Natural killer cell treated with Interleukin-12 subunit alpha and Interleukin-12 subunit beta and Interleukin-15 and Interleukin-18, amount 100 ng/mL, for 72 hours (primary cell): ENCODE measurements around the gene NCAPD2. TPM values are rescaled to one million over a fixed set of nuclear protein-coding genes. Genes with fewer than 3 reads are reported as not detected.
"Not testable (repeated sequence)": the region's sequence is repeated elsewhere in the genome, so short reads cannot be mapped to it uniquely, and the experiment has no call there.

Source experiments
- ATAC-seq, 2 donors: fragments of 150-1000 bp; cut with Tn5 transposase in 1 of 2; sonication (Bioruptor Pico), chemical (Tn5 transposase) in 1 of 2; 2 replicates each; pipeline ENCODE4 v1.10.0; 2021
- DNase-seq: peaks from one replicate; pipeline ENCODE4 v3.0.0; 2022; ENCODE audit warnings: low spot score
- H3K27ac Mint-ChIP-seq, 2 donors: 1 replicate in 1 of 2; 2 replicates in 1 of 2; pipeline ENCODE4 v1.8.0; 2022; ENCODE audit warnings: mixed read lengths in 2 of 2, mild to moderate bottlenecking in 1 of 2, moderate library complexity in 1 of 2
- H3K27me3 Mint-ChIP-seq, 2 donors: 1 replicate in 1 of 2; 2 replicates in 1 of 2; pipeline ENCODE4 v1.8.0; 2022; ENCODE audit warnings: mixed read lengths in 2 of 2
- H3K36me3 Mint-ChIP-seq: one replicate; pipeline ENCODE4 v1.8.0; 2022; ENCODE audit warnings: mixed read lengths
- H3K4me1 Mint-ChIP-seq, 2 donors: 1 replicate in 1 of 2; 2 replicates in 1 of 2; pipeline ENCODE4 v1.8.0; 2022; ENCODE audit warnings: low read depth in 2 of 2, mixed read lengths in 2 of 2, mild to moderate bottlenecking in 1 of 2
- H3K4me3 Mint-ChIP-seq: one replicate; pipeline ENCODE4 v1.8.0; 2022; ENCODE audit warnings: mixed read lengths
- H3K9me3 Mint-ChIP-seq: 2 replicates; pipeline ENCODE4 v1.8.0; 2022; ENCODE audit warnings: mixed read lengths
- total RNA-seq, 2 donors: library from RNA; stranded (reverse); gene quantifications; one replicate each; pipeline ENCODE4 v1.2.3, GENCODE V29; 2022

NCAPD2 gene
- total RNA-seq, 2 donors from 2014 or later, result 73.4 to 131 TPM

DNA sequence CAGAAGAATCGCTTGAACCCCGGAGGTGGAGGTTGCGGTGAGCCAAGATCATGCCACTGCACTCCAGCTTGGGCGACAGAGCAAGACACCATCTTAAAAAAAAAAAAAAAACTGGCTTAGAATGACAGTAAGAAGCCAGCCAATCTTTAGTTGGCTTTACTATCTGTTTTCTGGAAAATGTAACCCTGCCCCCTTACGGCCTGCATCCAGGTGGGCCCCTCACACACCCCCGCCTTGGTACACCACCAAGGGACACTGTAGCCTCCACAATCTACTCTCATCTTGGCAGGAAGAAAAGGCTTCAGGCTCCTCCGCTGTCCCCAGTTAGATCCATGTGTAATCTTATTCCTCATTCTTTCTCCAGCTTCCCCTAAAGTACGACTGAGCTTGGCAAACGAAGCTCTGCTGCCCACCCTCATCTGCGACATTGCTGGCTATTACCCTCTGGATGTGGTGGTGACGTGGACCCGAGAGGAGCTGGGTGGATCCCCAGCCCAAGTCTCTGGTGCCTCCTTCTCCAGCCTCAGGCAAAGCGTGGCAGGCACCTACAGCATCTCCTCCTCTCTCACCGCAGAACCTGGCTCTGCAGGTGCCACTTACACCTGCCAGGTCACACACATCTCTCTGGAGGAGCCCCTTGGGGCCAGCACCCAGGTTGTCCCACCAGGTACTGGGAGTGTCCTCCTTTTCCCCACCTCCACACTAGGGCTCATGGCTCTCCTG lies 35.5 kb upstream of the NCAPD2 start:
- Mint-ChIP-seq H3K4me1 (peaks cover 42 to 52% of the 10 kb centered on the region in 2 donors), H3K27ac (peak overlapping the region; percentile 34 to 43), H3K27me3 (no peaks in the 10 kb centered on the region), H3K9me3 (no peaks in the 10 kb centered on the region), H3K4me3 (no peak overlapping the region), H3K36me3 (peaks cover 39% of the 10 kb centered on the region)
- no peak for DNase-seq
- no peak for ATAC-seq

DNA sequence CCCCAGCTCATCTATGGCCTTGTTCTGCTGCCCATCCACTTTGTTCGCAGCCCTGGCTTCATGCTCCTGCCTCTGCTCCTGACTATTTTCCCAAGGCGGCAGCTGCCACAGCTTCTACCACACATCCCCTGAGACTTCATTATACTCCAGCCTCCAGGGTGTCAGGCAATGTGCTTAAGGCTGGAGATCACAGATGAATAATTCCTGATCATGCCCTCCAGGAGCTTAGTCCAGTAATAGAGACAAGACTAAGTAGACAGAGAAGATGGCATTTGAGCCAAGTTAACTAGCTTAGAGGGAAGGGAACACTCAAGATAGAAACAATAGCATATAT lies 34.9 kb upstream of the NCAPD2 start:
- ATAC-seq (no peak), DNase-seq (no peak)
- Mint-ChIP-seq H3K4me3 (no peak overlapping the region), H3K4me1 (peaks cover 45 to 53% of the 10 kb centered on the region in 2 donors), H3K36me3 (peaks cover 39% of the 10 kb centered on the region), H3K27me3 (no peaks in the 10 kb centered on the region), H3K9me3 (no peaks in the 10 kb centered on the region), H3K27ac (peak overlapping the region; percentile 34 to 43)

DNA sequence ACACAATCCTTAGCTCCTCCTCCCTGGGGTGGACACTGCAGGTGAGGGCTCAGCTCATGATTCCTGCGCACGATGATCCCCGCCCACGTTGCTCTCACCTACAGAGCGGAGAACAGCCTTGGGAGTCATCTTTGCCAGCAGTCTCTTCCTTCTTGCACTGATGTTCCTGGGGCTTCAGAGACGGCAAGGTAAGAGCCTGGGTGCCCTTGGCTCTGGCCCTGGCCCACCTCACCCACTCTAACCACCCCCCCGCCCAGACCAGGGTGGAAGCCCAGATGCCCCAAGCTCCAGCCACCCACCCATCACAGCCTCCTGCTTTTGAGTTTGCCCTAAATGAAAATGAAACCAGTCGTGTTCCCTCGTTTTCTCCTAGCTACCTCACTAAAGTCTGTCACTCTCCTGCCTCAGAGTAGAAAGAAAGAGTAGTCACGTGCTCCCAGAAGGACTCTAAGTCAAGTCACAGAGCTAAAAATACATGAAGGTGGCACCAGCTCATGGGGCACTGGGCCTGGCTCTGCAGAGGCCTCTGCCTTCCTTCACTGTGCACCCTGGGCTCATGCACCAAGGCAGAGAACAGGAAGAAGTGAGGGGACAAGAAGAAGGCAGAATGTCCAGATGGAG lies 33.0 kb upstream of the NCAPD2 start:
- Mint-ChIP-seq H3K4me1 (peaks cover 58 to 62% of the 10 kb centered on the region in 2 donors), H3K36me3 (peaks cover 45% of the 10 kb centered on the region), H3K4me3 (peak overlapping the region; percentile 84), H3K27ac (peak overlapping the region; percentile 97), H3K27me3 (no peaks in the 10 kb centered on the region), H3K9me3 (no peaks in the 10 kb centered on the region)
- DNase-seq (no peak), ATAC-seq (peak; percentile 2 to 12)

DNA sequence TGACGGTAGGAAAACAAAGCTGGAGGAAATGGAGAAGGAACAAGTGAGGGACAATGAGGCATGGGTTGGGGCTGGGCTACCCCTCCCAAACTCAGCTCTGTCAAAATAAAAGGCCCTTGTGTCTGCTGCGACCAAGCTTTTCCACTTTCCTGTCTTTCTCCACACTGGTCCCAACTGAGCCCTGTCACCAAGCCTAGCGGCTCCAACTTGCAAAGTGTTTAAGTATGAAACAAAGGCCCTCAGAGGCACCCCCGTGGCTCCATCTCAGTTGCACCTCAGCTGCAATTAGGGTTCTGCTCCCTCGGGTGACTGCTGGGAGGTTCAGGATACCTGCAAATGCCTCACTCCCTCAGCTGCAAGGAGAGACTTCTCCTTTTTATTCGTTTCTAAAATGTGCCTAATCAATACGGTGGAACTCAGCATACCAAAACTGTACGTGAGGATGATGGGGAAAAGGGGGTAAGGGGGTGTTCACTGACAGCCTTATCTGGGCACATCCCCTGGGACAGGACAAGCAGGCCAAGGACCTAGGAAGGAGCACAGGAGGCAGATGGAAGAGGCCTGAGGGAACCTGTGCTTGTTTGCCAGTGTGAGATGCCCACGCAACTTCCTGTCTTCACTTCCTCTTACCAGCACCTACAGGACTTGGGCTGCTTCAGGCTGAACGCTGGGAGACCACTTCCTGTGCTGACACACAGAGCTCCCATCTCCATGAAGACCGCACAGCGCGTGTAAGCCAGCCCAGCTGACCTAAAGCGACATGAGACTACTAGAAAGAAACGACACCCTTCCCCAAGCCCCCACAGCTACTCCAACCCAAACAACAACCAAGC lies 32.3 kb upstream of the NCAPD2 start:
- ATAC-seq (peak; percentile 95 to 97), DNase-seq (peak; percentile 92)
- Mint-ChIP-seq H3K27me3 (no peaks in the 10 kb centered on the region), H3K9me3 (no peaks in the 10 kb centered on the region), H3K36me3 (peaks cover 45% of the 10 kb centered on the region), H3K4me3 (peak overlapping the region; percentile 84), H3K4me1 (peaks cover 64 to 69% of the 10 kb centered on the region in 2 donors), H3K27ac (peak overlapping the region; percentile 97)

DNA sequence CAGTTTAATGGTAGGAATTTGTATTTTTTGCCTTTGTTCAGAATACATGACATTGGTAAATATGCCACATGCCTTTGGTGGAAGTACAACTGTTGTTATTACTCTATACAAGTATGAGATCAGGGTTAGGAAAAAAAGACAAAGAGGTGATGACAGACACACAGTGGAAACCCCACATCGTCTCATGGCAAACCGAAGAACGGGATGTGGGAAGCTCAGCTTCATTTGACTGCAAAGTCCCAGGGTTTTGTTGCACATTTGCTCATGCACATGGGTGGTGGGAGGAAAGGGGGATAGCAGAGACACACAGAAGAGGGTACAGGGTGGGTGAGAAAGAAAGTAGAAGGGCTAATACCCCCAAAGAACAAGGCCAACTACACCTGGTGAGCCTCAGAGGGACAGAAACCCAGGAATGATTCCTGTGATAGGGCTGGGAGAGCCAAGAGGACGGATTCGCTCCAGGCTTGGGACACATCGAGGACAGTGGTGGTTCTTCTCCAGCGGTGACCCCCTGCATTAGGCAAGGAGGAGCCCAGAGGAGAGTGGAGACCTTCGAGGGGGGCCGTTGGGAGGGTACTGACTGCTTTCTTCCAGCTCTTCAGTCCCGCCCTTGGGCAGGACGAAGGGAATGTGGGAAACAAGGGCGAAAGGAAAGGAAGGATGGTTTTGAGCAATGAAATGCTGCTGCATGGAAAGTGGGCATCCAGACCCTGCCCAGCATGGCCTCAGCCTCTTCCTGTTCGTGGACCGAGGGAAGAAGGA lies 31.5 kb upstream of the NCAPD2 start:
- Mint-ChIP-seq H3K27ac (peak overlapping the region; percentile 97), H3K36me3 (peaks cover 45% of the 10 kb centered on the region)
- no peak for DNase-seq

DNA sequence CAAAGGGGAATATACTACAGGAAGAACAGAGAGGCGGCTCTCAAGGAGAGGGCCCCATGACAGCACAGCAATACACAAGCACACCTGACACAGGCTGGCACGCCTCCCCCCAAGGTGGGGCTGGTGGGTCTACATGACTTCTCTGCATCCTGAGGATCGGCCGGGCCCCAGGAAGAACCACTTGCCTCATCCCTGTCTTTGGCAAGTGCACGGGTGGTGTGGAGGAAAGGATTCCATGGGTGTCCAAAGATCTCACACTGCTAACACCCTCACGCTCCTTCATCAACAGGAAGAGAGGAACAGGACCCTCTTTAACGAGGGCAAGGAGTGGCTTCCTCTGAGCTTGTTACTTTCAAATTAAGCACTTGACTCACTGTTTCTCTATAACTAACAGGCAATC lies 30.7 kb upstream of the NCAPD2 start:
- Mint-ChIP-seq H3K4me3 (peak overlapping the region; percentile 84), H3K36me3 (peaks cover 45% of the 10 kb centered on the region), H3K9me3 (no peaks in the 10 kb centered on the region), H3K27me3 (no peaks in the 10 kb centered on the region), H3K4me1 (peaks cover 77 to 81% of the 10 kb centered on the region in 2 donors), H3K27ac (peak overlapping the region; percentile 97)
- ATAC-seq (no peak), DNase-seq (no peak)

More for the DNA sequence above, 31.5 kb upstream of the NCAPD2 start:
- Mint-ChIP-seq H3K27me3 (no peaks in the 10 kb centered on the region), H3K4me1 (peaks cover 71 to 77% of the 10 kb centered on the region in 2 donors), H3K9me3 (no peaks in the 10 kb centered on the region), H3K4me3 (peak overlapping the region; percentile 84)
- peak; percentile 59 to 71 for ATAC-seq

DNA sequence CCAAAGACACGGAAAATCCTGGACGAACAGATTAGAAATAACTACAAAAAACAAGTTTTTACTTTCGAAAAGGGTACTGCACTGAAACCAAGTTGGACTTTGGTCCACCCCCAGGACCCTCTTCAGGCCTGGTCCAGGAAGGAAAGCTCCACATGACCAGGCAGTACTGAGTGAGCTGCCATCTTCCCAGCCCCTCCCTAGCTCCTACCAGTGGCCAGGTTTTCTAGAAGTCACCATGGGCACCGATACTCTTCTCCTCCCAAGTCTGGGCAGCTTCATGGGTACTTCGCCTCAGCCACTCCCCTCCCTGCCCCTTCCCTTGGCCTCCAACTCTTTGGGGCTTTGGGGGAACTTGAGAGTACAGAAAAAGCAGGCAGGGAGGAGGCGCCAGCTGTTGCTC lies 30.0 kb upstream of the NCAPD2 start:
- H3K4me3 Mint-ChIP-seq, result peak overlapping the region; percentile 84
- ATAC-seq, result no peak

DNA sequence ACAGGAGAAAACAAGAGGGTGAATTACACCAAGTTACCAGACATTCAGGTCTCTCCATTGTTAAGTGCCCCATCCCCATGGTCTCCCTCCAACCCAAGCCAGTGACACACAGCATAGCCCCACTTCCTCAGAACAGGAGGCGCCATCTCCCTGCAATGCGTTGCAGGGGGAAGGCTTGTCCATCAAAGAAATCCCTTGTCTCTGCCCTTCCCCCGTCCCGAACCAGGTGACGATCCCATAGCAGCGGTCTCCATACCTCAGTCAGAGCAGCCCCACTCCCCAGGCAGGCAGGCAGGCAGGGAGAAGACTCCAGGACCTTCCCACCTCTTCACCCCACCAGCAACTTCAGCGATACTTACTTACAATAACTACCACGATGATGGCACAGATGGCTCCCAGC lies 29.4 kb upstream of the NCAPD2 start:
- peaks cover 33% of the 10 kb centered on the region for H3K36me3 Mint-ChIP-seq
- H3K27me3 Mint-ChIP-seq, result no peaks in the 10 kb centered on the region
- peaks cover 82 to 83% of the 10 kb centered on the region in 2 donors for H3K4me1 Mint-ChIP-seq
- peak overlapping the region; percentile 37 for H3K4me3 Mint-ChIP-seq
- ATAC-seq (no peak), DNase-seq (no peak)
- peak overlapping the region; percentile 97 for H3K27ac Mint-ChIP-seq
- H3K9me3 Mint-ChIP-seq, result no peaks in the 10 kb centered on the region

More for the DNA sequence above, 30.0 kb upstream of the NCAPD2 start:
- DNase-seq, result no peak
- peak overlapping the region; percentile 97 for H3K27ac Mint-ChIP-seq
- H3K4me1 Mint-ChIP-seq, result peaks cover 78 to 83% of the 10 kb centered on the region in 2 donors
- peaks cover 39% of the 10 kb centered on the region for H3K36me3 Mint-ChIP-seq
- no peaks in the 10 kb centered on the region for H3K9me3 Mint-ChIP-seq
- H3K27me3 Mint-ChIP-seq, result no peaks in the 10 kb centered on the region

DNA sequence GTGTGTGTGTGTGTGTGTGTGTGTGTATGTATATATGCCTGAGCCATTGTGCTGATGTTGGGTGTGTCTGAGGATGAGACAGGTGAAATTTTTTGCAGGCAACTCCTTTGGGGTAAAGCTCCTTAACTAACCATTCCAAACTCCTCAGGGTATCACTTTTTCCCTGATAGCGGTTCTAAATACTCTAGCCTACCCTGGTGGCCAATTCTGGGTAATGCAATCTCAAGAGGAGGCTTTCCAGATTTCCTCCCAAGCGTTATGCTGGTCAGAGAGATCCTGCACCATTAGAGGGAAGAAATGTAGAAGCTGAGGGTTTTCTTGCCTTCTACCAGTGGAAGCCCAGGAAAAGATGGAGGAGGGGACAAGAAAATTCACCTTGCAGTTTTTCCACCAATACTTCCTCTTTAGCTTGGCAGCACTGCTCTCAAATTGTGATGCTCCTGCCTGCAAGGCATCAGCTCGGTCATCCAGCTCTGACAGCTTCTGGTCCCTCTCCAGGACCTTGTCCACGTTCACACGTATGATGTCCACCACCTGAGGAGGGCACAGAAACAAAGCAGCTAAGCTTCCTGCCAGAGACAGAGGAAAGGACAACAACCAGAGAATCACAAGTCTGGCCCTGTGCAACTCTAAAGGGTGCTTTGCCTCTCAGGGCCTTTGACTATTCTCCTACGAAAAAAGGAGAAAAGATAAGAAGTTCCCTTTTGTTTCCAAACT lies 28.3 kb upstream of the NCAPD2 start:
- no peak for DNase-seq
- Mint-ChIP-seq H3K27me3 (no peaks in the 10 kb centered on the region), H3K36me3 (peaks cover 32% of the 10 kb centered on the region), H3K4me3 (peak overlapping the region; percentile 13), H3K27ac (peak overlapping the region; percentile 97), H3K4me1 (peaks cover 84 to 85% of the 10 kb centered on the region in 2 donors), H3K9me3 (no peaks in the 10 kb centered on the region)
- ATAC-seq, result no peak

DNA sequence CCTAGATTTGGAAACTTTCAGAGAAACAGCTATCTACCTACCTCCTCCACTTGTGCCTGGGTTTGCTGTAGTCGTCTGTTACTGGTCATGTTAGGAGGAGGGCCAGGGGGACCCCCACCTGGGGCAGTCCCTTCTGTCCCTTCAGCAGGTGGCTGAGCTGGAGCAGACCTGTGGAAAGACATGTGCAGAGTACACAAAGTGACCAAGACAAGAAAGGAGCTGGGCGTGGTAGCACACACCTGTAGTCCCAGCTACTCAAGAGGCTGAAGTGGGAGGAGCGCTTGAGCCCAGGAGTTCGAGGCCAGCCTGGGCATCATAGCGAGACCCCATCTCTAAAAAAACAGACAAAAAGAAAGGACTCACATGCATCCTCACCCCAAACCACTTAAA lies 27.7 kb upstream of the NCAPD2 start:
- ATAC-seq, result no peak
- DNase-seq, result no peak
- peaks cover 27% of the 10 kb centered on the region for H3K36me3 Mint-ChIP-seq
- no peaks in the 10 kb centered on the region for H3K27me3 Mint-ChIP-seq
- peak overlapping the region; percentile 97 for H3K27ac Mint-ChIP-seq
- no peaks in the 10 kb centered on the region for H3K9me3 Mint-ChIP-seq
- no peak overlapping the region for H3K4me3 Mint-ChIP-seq
- peaks cover 81 to 83% of the 10 kb centered on the region in 2 donors for H3K4me1 Mint-ChIP-seq

DNA sequence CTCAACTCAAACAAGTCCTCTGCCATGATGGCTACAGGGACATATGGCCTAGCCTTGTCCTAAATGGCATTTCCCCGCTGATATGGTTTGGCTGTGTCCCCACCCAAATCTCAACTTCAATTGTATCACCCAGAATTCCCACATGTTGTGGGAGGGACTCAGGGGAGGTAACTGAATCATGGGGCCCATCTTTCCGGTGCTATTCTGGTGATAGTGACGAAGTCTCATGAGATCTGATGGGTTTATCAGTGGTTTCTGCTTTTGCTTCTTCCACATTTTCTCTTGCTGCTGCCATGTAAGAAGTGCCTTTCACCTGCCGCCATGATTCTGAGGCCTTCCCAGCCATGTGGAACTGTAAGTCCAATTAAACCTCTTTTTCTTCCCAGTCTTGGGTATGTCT lies 27.2 kb upstream of the NCAPD2 start:
- H3K9me3 Mint-ChIP-seq, H3K27me3 Mint-ChIP-seq, DNase-seq, ATAC-seq: not testable (repeated sequence)
- peaks cover 79 to 80% of the 10 kb centered on the region in 2 donors for H3K4me1 Mint-ChIP-seq
- H3K36me3 Mint-ChIP-seq, result peaks cover 24% of the 10 kb centered on the region
- H3K27ac Mint-ChIP-seq, result peak overlapping the region in 1 of 2 donors; percentile 9
- H3K4me3 Mint-ChIP-seq, result peak overlapping the region; percentile 0

DNA sequence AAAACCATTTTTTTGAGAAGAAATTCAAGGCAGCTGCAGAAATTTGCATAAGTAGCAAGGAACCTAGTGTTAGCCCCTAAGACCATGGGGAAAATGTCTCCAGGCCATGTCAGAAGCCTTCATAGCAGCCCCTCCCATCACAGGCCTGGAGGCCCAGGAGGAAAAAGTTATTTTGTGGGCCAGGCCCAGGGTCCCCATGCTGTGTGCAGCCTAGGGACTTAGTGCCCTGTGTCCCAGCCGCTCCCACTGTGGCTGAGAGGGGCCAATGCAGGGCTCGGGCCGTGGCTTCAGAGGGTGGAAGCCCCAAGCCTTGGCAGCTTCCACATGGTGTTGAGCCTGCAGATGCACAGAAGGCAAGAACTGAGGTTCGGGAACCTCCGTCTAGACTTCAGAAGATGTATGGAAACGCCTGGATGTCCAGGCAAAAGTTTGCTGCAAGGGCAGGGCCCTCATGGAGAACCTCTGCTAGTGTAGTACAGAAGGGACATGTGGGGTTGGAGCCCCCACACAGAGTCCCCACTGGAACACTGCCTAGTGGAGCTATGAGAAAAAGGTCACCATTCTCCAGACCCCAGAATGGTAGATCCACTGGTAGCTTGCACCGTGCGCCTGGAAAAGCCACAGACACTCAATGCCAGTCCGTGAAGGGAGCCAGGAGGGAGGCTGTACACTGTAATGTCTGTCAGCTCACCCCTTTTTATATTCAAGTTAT lies 26.2 kb upstream of the NCAPD2 start:
- not testable (repeated sequence) for ATAC-seq
- peaks cover 16% of the 10 kb centered on the region for H3K36me3 Mint-ChIP-seq

More for the DNA sequence above, 26.2 kb upstream of the NCAPD2 start:
- H3K27me3 Mint-ChIP-seq, DNase-seq, H3K9me3 Mint-ChIP-seq: not testable (repeated sequence)
- H3K27ac Mint-ChIP-seq, result peak overlapping the region; percentile 82 to 87
- peak overlapping the region; percentile 85 for H3K4me3 Mint-ChIP-seq
- peaks cover 69 to 76% of the 10 kb centered on the region in 2 donors for H3K4me1 Mint-ChIP-seq
